ENCODE measurements around the gene CFAP77. TPM values are rescaled to one million over a fixed set of nuclear protein-coding genes. Genes with fewer than 3 reads are reported as not detected.
A peak's percentile ranks its signal among the peaks of the same experiment; 100 is the strongest.

The CFAP77 gene
- total and polyA plus RNA-seq, 4 donors, result 4.9 to 12.8 (median 6.2) TPM

DNA sequence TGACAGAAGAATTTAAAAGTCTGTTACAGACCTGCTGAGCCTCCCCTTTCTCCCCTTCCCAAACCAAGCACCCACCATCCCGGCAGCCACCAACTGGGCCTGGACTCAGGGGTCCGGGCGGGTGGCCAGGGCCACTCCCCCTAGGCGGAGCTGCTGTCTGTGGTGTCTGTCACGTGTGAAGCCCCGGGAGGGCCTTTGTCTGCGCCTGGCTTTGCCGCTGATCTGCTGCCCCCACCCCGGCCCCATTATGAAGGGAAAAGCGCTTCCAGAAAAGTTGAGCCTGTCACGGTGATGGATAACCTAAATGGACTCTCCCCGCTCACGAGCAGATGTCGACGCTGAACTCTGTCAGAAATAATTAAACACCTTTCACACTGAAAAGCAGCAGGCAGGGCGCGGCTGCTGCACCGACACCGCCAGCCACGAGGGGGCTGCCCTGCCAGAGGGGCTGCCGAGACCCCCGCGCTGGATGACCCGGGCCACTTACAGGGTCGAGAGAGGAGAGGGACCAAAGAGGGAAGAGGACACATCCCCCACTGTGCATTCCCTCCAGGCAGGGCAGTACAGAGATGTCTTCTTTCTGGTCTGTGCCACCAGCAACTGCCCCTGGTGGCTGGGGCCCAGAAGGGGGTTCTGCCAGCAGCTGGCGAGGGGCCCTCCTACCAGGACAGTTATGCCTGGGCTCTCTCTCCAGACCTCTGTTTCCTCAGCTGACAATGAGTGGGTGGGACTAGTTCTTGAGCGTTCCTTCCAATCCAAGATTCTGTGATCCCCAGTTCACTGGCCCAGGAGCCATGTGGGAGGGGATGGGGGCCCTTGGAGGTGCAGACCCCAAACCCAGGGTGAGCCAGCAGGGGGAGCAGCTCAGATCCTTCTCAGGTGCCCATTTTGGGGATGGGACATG is 136.4 kb downstream of the CFAP77 start:
- no peaks in the 10 kb centered on the region for H3K27me3 ChIP-seq (ENCODE audit: control insufficient read depth in 3 of 3, insufficient read depth in 3 of 3, low read length in 2 of 3)
- no peaks in the 10 kb centered on the region for H3K36me3 ChIP-seq (ENCODE audit: control insufficient read depth in 4 of 4, insufficient read depth in 4 of 4, low read length in 4 of 4)
- WGBS, 2 donors, result 4 to 5% methylated on average over 27 of the region's 27 CpGs
- ATAC-seq (ENCODE audit: insufficient read depth, low FRiP score) (no peak), DNase-seq (peak; percentile 83 to 87 (median 85))
- H3K27ac ChIP-seq (ENCODE audit: low read depth in 1 of 2, low read length in 1 of 2), result no peak overlapping the region
- H3K9me3 ChIP-seq (ENCODE audit: control insufficient read depth in 4 of 4, insufficient read depth in 3 of 4, low read length in 3 of 4), result peaks cover 0 to 6% (median 0%) of the 10 kb centered on the region in 4 donors
- peaks cover 0 to 13% (median 2%) of the 10 kb centered on the region in 5 donors for H3K4me1 ChIP-seq (ENCODE audit: control insufficient read depth in 5 of 5, insufficient read depth in 5 of 5, low read length in 5 of 5)
- H3K9ac ChIP-seq (ENCODE audit: insufficient read depth in 1 of 2, low read length in 2 of 2), result no peak overlapping the region
- H3K4me3 ChIP-seq, result no peak overlapping the region
- TF ChIP-seq, protein P1, sequence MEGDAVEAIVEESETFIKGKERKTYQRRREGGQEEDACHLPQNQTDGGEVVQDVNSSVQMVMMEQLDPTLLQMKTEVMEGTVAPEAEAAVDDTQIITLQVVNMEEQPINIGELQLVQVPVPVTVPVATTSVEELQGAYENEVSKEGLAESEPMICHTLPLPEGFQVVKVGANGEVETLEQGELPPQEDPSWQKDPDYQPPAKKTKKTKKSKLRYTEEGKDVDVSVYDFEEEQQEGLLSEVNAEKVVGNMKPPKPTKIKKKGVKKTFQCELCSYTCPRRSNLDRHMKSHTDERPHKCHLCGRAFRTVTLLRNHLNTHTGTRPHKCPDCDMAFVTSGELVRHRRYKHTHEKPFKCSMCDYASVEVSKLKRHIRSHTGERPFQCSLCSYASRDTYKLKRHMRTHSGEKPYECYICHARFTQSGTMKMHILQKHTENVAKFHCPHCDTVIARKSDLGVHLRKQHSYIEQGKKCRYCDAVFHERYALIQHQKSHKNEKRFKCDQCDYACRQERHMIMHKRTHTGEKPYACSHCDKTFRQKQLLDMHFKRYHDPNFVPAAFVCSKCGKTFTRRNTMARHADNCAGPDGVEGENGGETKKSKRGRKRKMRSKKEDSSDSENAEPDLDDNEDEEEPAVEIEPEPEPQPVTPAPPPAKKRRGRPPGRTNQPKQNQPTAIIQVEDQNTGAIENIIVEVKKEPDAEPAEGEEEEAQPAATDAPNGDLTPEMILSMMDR (IDR thresholded peaks at IDR 0.05; ENCODE audit: control extremely low read depth, extremely low read depth), result no peak

DNA sequence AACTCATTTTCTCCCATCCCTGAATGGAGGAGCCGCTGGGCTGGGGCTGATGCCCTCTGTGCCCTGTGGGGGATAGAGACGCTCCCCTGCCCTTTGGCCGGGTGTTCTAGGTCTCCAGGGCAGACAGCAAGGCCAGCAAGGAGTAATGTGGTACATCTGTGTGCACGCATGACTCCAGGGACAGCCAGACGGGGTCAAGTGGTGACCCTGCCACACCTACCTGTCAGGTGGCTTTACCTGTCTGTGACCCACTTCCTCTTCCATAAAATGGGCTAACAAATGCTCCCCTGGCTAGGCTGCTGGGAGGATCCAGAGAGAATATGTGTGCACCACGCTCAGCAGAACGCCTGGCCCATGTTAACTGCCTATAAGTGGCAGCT is 137.0 kb downstream of the CFAP77 start:
- TF ChIP-seq, protein P1 (IDR thresholded peaks at IDR 0.05; ENCODE audit: control extremely low read depth, extremely low read depth), result no peak
- Histone ChIP-seq H3K4me1 (ENCODE audit: control insufficient read depth in 5 of 5, insufficient read depth in 5 of 5, low read length in 5 of 5) (peaks cover 0 to 13% (median 2%) of the 10 kb centered on the region in 5 donors), H3K36me3 (ENCODE audit: control insufficient read depth in 4 of 4, insufficient read depth in 4 of 4, low read length in 4 of 4) (no peaks in the 10 kb centered on the region), H3K9ac (ENCODE audit: insufficient read depth in 1 of 2, low read length in 2 of 2) (no peak overlapping the region), H3K9me3 (ENCODE audit: control insufficient read depth in 4 of 4, insufficient read depth in 3 of 4, low read length in 3 of 4) (peaks cover 0 to 6% (median 0%) of the 10 kb centered on the region in 4 donors), H3K4me3 (no peak overlapping the region), H3K27me3 (ENCODE audit: control insufficient read depth in 3 of 3, insufficient read depth in 3 of 3, low read length in 2 of 3) (no peaks in the 10 kb centered on the region), H3K27ac (ENCODE audit: low read depth in 1 of 2, low read length in 1 of 2) (no peak overlapping the region)
- ATAC-seq (ENCODE audit: insufficient read depth, low FRiP score) (no peak), DNase-seq (no peak)
- WGBS, 2 donors, result 73 to 85% methylated on average over 7 of the region's 7 CpGs

DNA sequence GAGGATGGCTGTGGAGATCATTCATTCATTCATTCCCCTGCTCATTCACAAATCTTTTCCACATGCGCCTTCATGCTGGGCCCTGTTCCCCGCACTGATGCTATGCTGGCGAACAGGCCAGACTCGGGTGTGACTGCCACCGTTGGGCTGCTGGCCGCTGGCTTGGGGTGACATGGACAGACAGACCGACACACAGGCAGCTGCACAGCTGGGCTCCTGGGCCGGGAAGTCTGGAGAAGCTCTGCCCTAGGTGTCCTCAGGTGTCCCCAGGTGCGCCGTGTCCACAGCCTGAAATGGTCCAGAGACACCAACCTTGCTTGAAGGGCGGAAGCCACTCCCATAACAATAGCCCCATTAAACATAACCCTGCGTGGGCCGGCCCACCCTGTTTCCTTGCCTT is 137.4 kb downstream of the CFAP77 start:
- Histone ChIP-seq H3K4me3 (no peak overlapping the region), H3K4me1 (ENCODE audit: control insufficient read depth in 5 of 5, insufficient read depth in 5 of 5, low read length in 5 of 5) (peaks cover 0 to 13% (median 2%) of the 10 kb centered on the region in 5 donors), H3K36me3 (ENCODE audit: control insufficient read depth in 4 of 4, insufficient read depth in 4 of 4, low read length in 4 of 4) (no peaks in the 10 kb centered on the region), H3K9ac (ENCODE audit: insufficient read depth in 1 of 2, low read length in 2 of 2) (no peak overlapping the region), H3K9me3 (ENCODE audit: control insufficient read depth in 4 of 4, insufficient read depth in 3 of 4, low read length in 3 of 4) (peaks cover 0 to 6% (median 0%) of the 10 kb centered on the region in 4 donors), H3K27me3 (ENCODE audit: control insufficient read depth in 3 of 3, insufficient read depth in 3 of 3, low read length in 2 of 3) (no peaks in the 10 kb centered on the region), H3K27ac (ENCODE audit: low read depth in 1 of 2, low read length in 1 of 2) (no peak overlapping the region)
- ATAC-seq (ENCODE audit: insufficient read depth, low FRiP score) (no peak), DNase-seq (no peak)
- WGBS, 2 donors, result 86 to 93% methylated on average over 11 to 13 of the region's 13 CpGs
- TF ChIP-seq, protein P1 (IDR thresholded peaks at IDR 0.05; ENCODE audit: control extremely low read depth, extremely low read depth), result no peak

All from lung (tissue), 12 donors.